Testis (tissue), 2 donors: ENCODE results near the gene BCAS3.

Experiments used
- POLR2A ChIP-seq: fragments of 450-650 bp; IDR thresholded peaks from one replicate; pipeline ENCODE4 v1.6.1; 2017; ENCODE audit warnings: antibody characterized with exemption, mild to moderate bottlenecking, moderate library complexity
- TF ChIP-seq, protein P1 (sequence below), 3 experiments: fragments of 450-650 bp in 2 of 3; fragments of 200-600 bp in 1 of 3; sonication (generic) in 1 of 3; IDR thresholded peaks; one replicate each; pipeline ENCODE4 v1.5.1; 2016 to 2019; ENCODE audit warnings: antibody characterized with exemption in 3 of 3, mild to moderate bottlenecking in 2 of 3, moderate library complexity in 1 of 3

DNA sequence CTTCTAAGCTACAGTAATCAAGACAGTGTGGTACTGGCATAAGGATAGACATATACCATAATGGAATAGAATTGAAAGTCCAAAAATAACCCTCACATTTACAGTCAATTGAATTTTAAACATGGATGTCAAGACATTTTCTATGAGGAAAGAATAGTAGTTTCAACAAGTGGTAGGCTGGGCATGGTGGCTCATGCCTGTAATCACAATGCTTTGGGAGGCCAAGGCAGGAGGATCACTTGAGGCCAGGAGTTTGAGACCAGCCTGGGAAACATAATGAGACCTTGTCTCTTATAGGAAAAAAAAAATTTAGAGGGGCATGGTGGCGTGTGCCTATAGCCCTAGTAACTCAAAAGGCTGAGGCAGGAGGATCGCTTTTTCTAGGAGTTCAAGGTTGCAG is 599.2 kb downstream of the BCAS3 start:
- TF ChIP-seq POLR2A = no peak
- TF ChIP-seq, protein P1, sequence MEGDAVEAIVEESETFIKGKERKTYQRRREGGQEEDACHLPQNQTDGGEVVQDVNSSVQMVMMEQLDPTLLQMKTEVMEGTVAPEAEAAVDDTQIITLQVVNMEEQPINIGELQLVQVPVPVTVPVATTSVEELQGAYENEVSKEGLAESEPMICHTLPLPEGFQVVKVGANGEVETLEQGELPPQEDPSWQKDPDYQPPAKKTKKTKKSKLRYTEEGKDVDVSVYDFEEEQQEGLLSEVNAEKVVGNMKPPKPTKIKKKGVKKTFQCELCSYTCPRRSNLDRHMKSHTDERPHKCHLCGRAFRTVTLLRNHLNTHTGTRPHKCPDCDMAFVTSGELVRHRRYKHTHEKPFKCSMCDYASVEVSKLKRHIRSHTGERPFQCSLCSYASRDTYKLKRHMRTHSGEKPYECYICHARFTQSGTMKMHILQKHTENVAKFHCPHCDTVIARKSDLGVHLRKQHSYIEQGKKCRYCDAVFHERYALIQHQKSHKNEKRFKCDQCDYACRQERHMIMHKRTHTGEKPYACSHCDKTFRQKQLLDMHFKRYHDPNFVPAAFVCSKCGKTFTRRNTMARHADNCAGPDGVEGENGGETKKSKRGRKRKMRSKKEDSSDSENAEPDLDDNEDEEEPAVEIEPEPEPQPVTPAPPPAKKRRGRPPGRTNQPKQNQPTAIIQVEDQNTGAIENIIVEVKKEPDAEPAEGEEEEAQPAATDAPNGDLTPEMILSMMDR (IDR thresholded peaks at IDR 0.05) = no peak
